Globus pallidus (tissue), 1 donor: ENCODE data around the gene EPPIN.
A peak's percentile ranks its signal among the peaks of the same experiment; 100 is the strongest.

Experiments used
- DNase-seq: peaks from one replicate; pipeline ENCODE4 v3.0.0-alpha.2; 2015; ENCODE audit warnings: low spot score

The EPPIN gene

GRCh38 chr20:45538209-45538799, 8.9 kb downstream of the EPPIN start:
- DNase-seq = no peak

- DNase-seq = no peak
Observed at GRCh38 chr20:45527294-45527693, 19.9 kb downstream of the EPPIN start.

GRCh38 chr20:45523821-45524220, 23.4 kb downstream of the EPPIN start:
- DNase-seq = no peak

GRCh38 chr20:45518282-45518681, 28.9 kb downstream of the EPPIN start:
- no peak for DNase-seq

GRCh38 chr20:45515147-45515913, 31.9 kb downstream of the EPPIN start, which contains the start of gene SPINT3:
Gene SPINT3, minus strand, starts transcription at chr20:45515622. Its CDS starts 14 bp downstream, at chr20:45515608.
- DNase-seq = no peak

GRCh38 chr20:45510242-45510862, 36.8 kb downstream of the EPPIN start:
- DNase-seq = no peak

- no peak for DNase-seq
Observed at GRCh38 chr20:45509091-45509490, 38.1 kb downstream of the EPPIN start.

- DNase-seq = no peak
Observed at GRCh38 chr20:45508068-45508886, 38.9 kb downstream of the EPPIN start.

GRCh38 chr20:45507011-45507820, 40.0 kb downstream of the EPPIN start:
- peak; percentile 20 for DNase-seq

- no peak for DNase-seq
Observed at GRCh38 chr20:45506398-45506797, 40.8 kb downstream of the EPPIN start.

GRCh38 chr20:45503403-45503802, 43.8 kb downstream of the EPPIN start:
- no peak for DNase-seq

GRCh38 chr20:45502561-45502960, 44.6 kb downstream of the EPPIN start:
- no peak for DNase-seq

- no peak for DNase-seq
Observed at GRCh38 chr20:45501600-45501999, 45.6 kb downstream of the EPPIN start.

GRCh38 chr20:45500022-45500421, 47.2 kb downstream of the EPPIN start:
- no peak for DNase-seq

GRCh38 chr20:45497971-45498494, 49.2 kb downstream of the EPPIN start:
- no peak for DNase-seq

GRCh38 chr20:45496166-45496565, 51.0 kb downstream of the EPPIN start:
- DNase-seq = no peak

GRCh38 chr20:45495501-45495941, 51.7 kb downstream of the EPPIN start:
- DNase-seq = no peak
